ENCODE data around the gene AK1.
"Not testable (repeated sequence)": the region's sequence is repeated elsewhere in the genome, so short reads cannot be mapped to it uniquely, and the experiment has no call there.

The AK1 gene

GRCh38 chr9:127883959-127884358, 6.5 kb upstream of the AK1 start:
- DNase-seq, result no peak

GRCh38 chr9:127881715-127882114, 4.2 kb upstream of the AK1 start:
- not testable (repeated sequence) for DNase-seq

- no peak for DNase-seq
Observed at GRCh38 chr9:127880143-127880542, 2.7 kb upstream of the AK1 start.

- no peak for DNase-seq
Observed at GRCh38 chr9:127878652-127879390, 1.3 kb upstream of the AK1 start.

GRCh38 chr9:127878001-127878651, 651 bp upstream of the AK1 start:
- DNase-seq, result no peak

GRCh38 chr9:127876764-127877562, 512 bp downstream of the AK1 start:
- no peak for DNase-seq

GRCh38 chr9:127876026-127876763, 1.3 kb downstream of the AK1 start:
- no peak for DNase-seq

GRCh38 chr9:127875306-127875966, 2.0 kb downstream of the AK1 start:
- DNase-seq, result no peak

- no peak for DNase-seq
Observed at GRCh38 chr9:127874301-127875221, 2.9 kb downstream of the AK1 start.

- DNase-seq, result no peak
Observed at GRCh38 chr9:127873886-127874285, 3.6 kb downstream of the AK1 start.

GRCh38 chr9:127873223-127873691, 4.2 kb downstream of the AK1 start:
- no peak for DNase-seq

GRCh38 chr9:127872369-127873222, 4.9 kb downstream of the AK1 start:
- no peak for DNase-seq

GRCh38 chr9:127871531-127871930, 5.9 kb downstream of the AK1 start:
- no peak for DNase-seq

GRCh38 chr9:127870887-127871286, 6.6 kb downstream of the AK1 start:
- DNase-seq, result no peak

GRCh38 chr9:127870153-127870491, 7.4 kb downstream of the AK1 start:
- DNase-seq, result not testable (repeated sequence)

- peak; percentile 89 for DNase-seq
Observed at GRCh38 chr9:127869310-127870152, 7.9 kb downstream of the AK1 start.

- no peak for DNase-seq
Observed at GRCh38 chr9:127868278-127868902, 9.1 kb downstream of the AK1 start.

GRCh38 chr9:127867356-127868277, 9.9 kb downstream of the AK1 start:
- no peak for DNase-seq

Measured in activated CD4-positive, alpha-beta T cell treated with anti-CD3 and anti-CD28 coated beads, Interleukin-10, Interleukin-2, amounts not matched to agents 100 ng/mL and 50 ng/mL, durations not matched to agents 16 hours and 8 hours (primary cell).